ENCODE results near the gene RGS14.
A peak's percentile ranks its signal among the peaks of the same experiment; 100 is the strongest.

RGS14 gene

GRCh38 chr5:177382423-177383029 is 24.8 kb downstream of the RGS14 start:
- DNase-seq (ENCODE audit: low spot score), result peak; percentile 30

GRCh38 chr5:177383181-177383580 is 25.5 kb downstream of the RGS14 start:
- no peak for DNase-seq (ENCODE audit: low spot score)

- no peak for DNase-seq (ENCODE audit: low spot score)
Measured at GRCh38 chr5:177384134-177384533, 26.4 kb downstream of the RGS14 start, which contains the start of gene SLC34A1. Gene SLC34A1 (plus strand): TSS chr5:177384434. CDS start chr5:177385742, 1,308 bp downstream.

- DNase-seq (ENCODE audit: low spot score), result no peak
Measured at GRCh38 chr5:177385720-177386119, 28.0 kb downstream of the RGS14 start.

- DNase-seq (ENCODE audit: low spot score), result no peak
Measured at GRCh38 chr5:177386542-177386941, 28.8 kb downstream of the RGS14 start.

GRCh38 chr5:177387405-177387804 is 29.7 kb downstream of the RGS14 start:
- DNase-seq (ENCODE audit: low spot score), result no peak

- no peak for DNase-seq (ENCODE audit: low spot score)
Measured at GRCh38 chr5:177388521-177389052, 30.9 kb downstream of the RGS14 start.

GRCh38 chr5:177389241-177390169 is 31.8 kb downstream of the RGS14 start:
- peak; percentile 81 for DNase-seq (ENCODE audit: low spot score)

- DNase-seq (ENCODE audit: low spot score), result peak; percentile 93
Measured at GRCh38 chr5:177390363-177391300, 32.9 kb downstream of the RGS14 start.

GRCh38 chr5:177392765-177393164 is 35.0 kb downstream of the RGS14 start:
- DNase-seq (ENCODE audit: low spot score), result no peak

- DNase-seq (ENCODE audit: low spot score), result no peak
Measured at GRCh38 chr5:177393206-177393765, 35.6 kb downstream of the RGS14 start.

GRCh38 chr5:177393990-177394389 is 36.3 kb downstream of the RGS14 start:
- DNase-seq (ENCODE audit: low spot score), result no peak

- DNase-seq (ENCODE audit: low spot score), result no peak
Measured at GRCh38 chr5:177396078-177396477, 38.4 kb downstream of the RGS14 start.

- no peak for DNase-seq (ENCODE audit: low spot score)
Measured at GRCh38 chr5:177396807-177397206, 39.1 kb downstream of the RGS14 start.

- no peak for DNase-seq (ENCODE audit: low spot score)
Measured at GRCh38 chr5:177397875-177398390, 40.2 kb downstream of the RGS14 start.

- DNase-seq (ENCODE audit: low spot score), result no peak
Measured at GRCh38 chr5:177399997-177400868, 42.5 kb downstream of the RGS14 start, which contains the start of gene PFN3. Gene PFN3 (minus strand): TSS chr5:177400661. CDS start chr5:177400576, 85 bp downstream.

GRCh38 chr5:177402271-177403043 is 44.7 kb downstream of the RGS14 start:
- DNase-seq (ENCODE audit: low spot score), result peak; percentile 46

- no peak for DNase-seq (ENCODE audit: low spot score)
Measured at GRCh38 chr5:177403102-177403791, 45.5 kb downstream of the RGS14 start.
